ENCODE results near the gene CNOT1.

DNA sequence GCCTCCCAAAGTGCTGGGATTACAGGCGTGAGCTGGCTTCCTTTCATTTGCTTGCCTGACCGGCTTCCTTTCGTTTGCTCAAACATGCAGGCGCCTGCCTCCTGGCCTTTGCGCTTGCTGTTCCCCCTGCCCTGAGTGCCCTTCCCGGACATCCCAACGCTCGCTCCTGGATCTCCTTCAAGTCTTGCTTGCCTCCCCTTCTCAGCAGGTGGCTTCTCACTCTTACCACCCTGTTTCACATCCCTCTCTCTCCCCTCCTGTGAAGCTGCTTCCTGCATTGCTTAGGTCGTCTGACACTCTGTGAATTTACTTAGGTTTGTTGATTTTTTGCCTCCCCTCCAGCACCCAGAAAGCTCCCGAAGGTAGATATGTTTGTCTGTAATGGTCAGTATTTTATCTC lies 155.3 kb downstream of the CNOT1 start:
- TF ChIP-seq POLR2A (IDR thresholded peaks at IDR 0.05; ENCODE audit: low read depth, low read length) (no peak), POLR2AphosphoS5 (IDR thresholded peaks at IDR 0.05; ENCODE audit: low read depth, low read length) (no peak)

Measured in GM12892 (cell line).